GM13977 (cell line): Measurements from ENCODE around the gene DOCK8.

Source experiments
- DNase-seq: peaks from one replicate; pipeline ENCODE4 v3.0.0; 2012; ENCODE audit warnings: low spot score
- CTCF ChIP-seq: IDR thresholded peaks from 2 replicates; pipeline ENCODE4 v1.5.1; 2012; ENCODE audit warnings: mild to moderate bottlenecking, control low read depth; ENCODE audit not compliant: insufficient read depth; ENCODE audit errors: extremely low read depth, missing control alignments
- in situ Hi-C: fragments of 300-500 bp; cut with MboI; formaldehyde crosslinking; loops from one replicate; pipeline ENCODE4 v1.12.0; 2022; ENCODE audit warnings: low sequenced_read_pairs, low pct_unique_long_range_greater_than_20kb, mixed read lengths, inconsistent platforms; ENCODE audit not compliant: unreplicated experiment

The DOCK8 gene

GRCh38 chr9:453832-454231, 239.2 kb downstream of the DOCK8 start:
- no peak for TF ChIP-seq CTCF
- in situ Hi-C loops = no loop called here
- DNase-seq = no peak

- in situ Hi-C loops = no loop called here
- TF ChIP-seq CTCF = no peak
- DNase-seq = no peak
Observed at GRCh38 chr9:456365-456764, 241.7 kb downstream of the DOCK8 start.

- no peak for TF ChIP-seq CTCF
- DNase-seq = no peak
- in situ Hi-C loops = no loop called here
Observed at GRCh38 chr9:458590-458989, 243.9 kb downstream of the DOCK8 start.

- DNase-seq = no peak
- in situ Hi-C loops = no loop called here
- no peak for TF ChIP-seq CTCF
Observed at GRCh38 chr9:459491-460444, 245.1 kb downstream of the DOCK8 start.

- in situ Hi-C loops = no loop called here
- no peak for TF ChIP-seq CTCF
- no peak for DNase-seq
Observed at GRCh38 chr9:462121-462520, 247.5 kb downstream of the DOCK8 start.

GRCh38 chr9:462606-463005, 247.9 kb downstream of the DOCK8 start:
- in situ Hi-C loops = no loop called here

More at GRCh38 chr9:462606-463005, 247.9 kb downstream of the DOCK8 start:
- no peak for DNase-seq
- TF ChIP-seq CTCF = no peak
